Muscle layer of duodenum (tissue), 2 donors: ENCODE results near the gene CEP44.
"Not testable (repeated sequence)": the region's sequence is repeated elsewhere in the genome, so short reads cannot be mapped to it uniquely, and the experiment has no call there.

Experiments used
- H3K27ac ChIP-seq: one replicate; pipeline ENCODE4 v1.7.0; 2013; ENCODE audit warnings: mild to moderate bottlenecking, low read length
- H3K27me3 ChIP-seq: one replicate; pipeline ENCODE4 v1.7.0; 2013; ENCODE audit warnings: low read depth, mild to moderate bottlenecking, control low read depth, low read length
- H3K36me3 ChIP-seq, 2 donors: one replicate each; pipeline ENCODE4 v1.7.0; 2013; ENCODE audit warnings: low read length in 2 of 2, control low read depth in 1 of 2, mild to moderate bottlenecking in 1 of 2; ENCODE audit not compliant: insufficient read depth in 2 of 2, control insufficient read depth in 1 of 2
- H3K4me1 ChIP-seq, 2 donors: one replicate each; pipeline ENCODE4 v1.7.0; 2013; ENCODE audit warnings: low read length in 2 of 2, mild to moderate bottlenecking in 2 of 2, control low read depth in 1 of 2, moderate library complexity in 1 of 2; ENCODE audit not compliant: insufficient read depth in 2 of 2, control insufficient read depth in 1 of 2
- H3K4me3 ChIP-seq, 2 donors: one replicate each; pipeline ENCODE4 v1.7.0; 2013; ENCODE audit warnings: low read length in 2 of 2, low read depth in 1 of 2, mild to moderate bottlenecking in 1 of 2
- H3K9me3 ChIP-seq, 2 donors: one replicate each; pipeline ENCODE4 v1.7.0; 2013; ENCODE audit warnings: low read length in 2 of 2, control low read depth in 1 of 2, mild to moderate bottlenecking in 1 of 2; ENCODE audit not compliant: control insufficient read depth in 1 of 2
- donor health status: healthy.

CEP44 gene

DNA sequence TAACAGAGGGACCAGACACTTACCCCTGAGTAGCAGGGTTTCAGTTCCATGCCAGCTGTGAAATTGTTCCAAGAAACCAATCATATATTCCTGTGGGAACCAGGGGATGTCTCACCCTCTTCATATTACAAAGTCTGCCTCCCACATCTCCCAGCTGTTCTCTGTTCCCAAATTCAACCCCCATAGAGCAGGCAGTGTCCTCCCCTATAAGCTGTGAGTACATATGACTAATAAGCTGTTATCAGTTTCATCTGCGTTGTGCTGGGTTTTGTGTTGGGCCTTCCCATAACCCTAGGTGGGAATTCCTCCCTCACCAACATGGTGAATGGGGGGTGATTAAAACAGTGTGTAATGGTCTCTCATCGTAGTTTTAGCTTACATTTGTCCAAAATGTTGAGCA lies 41.0 kb downstream of the CEP44 start:
- Histone ChIP-seq H3K4me3 (no peak overlapping the region), H3K4me1 (no peaks in the 10 kb centered on the region), H3K27ac (no peak overlapping the region), H3K27me3 (no peaks in the 10 kb centered on the region), H3K9me3 (no peaks in the 10 kb centered on the region), H3K36me3 (no peaks in the 10 kb centered on the region)

DNA sequence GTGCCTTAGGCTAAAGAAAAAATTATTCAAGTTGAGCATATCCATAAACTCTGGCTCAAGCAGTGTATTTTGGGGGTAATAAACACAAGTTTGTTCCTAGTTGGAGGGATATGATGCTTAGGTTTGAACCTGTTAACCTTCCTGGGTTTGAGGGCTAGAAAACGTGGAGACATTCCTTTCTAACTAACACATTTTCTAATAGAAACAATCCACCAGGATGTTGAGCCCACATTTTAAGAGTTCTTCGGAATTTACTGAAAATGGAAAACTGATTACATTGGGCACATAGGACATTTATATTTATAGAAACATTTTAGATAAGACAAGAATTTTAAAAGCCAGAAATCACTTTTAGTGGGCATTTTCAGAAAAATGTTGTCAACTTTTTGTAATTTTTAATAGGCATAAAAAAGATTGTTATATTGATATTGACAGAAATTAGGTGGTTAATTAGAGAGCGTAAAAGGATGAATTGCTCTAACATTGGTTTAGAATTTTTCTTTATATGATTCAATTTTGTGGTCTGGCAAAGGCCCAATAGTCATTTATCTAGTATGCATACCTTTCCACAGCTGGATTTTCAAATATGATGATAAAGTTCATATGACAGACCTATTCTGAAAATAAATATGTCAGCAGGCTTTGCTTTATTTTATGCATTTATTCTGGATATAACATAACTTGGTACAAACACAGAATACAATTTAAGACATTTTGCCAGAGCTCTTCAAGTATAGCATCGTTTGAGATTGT lies 49.2 kb downstream of the CEP44 start:
- Histone ChIP-seq H3K27me3 (no peaks in the 10 kb centered on the region), H3K4me3 (no peak overlapping the region), H3K4me1 (no peaks in the 10 kb centered on the region), H3K36me3 (no peaks in the 10 kb centered on the region), H3K9me3 (no peaks in the 10 kb centered on the region), H3K27ac (no peak overlapping the region)

GRCh38 chr4:174334628-174335027 lies 50.9 kb downstream of the CEP44 start:
- H3K36me3 ChIP-seq: no peaks in the 10 kb centered on the region
- no peaks in the 10 kb centered on the region for H3K4me1 ChIP-seq
- no peaks in the 10 kb centered on the region for H3K9me3 ChIP-seq
- H3K4me3 ChIP-seq: no peak overlapping the region
- H3K27me3 ChIP-seq: no peaks in the 10 kb centered on the region
- no peak overlapping the region for H3K27ac ChIP-seq

DNA sequence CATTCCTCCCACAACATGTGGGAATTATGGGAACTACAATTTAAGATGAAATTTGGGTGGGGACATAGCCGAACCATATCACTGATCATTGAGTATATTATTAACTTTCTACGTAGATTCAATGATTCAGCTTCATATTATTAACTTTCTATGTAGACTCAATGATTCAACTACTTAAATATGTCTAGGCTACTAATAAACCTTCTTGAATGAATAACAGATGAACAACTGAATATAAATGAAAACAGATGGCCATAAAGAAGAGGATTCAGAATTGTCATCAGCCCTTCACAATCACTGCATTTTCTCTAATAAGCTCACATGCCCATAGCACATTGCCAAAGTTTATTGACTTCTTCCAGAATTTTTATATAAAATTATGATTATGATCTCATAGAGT lies 57.0 kb downstream of the CEP44 start:
- no peaks in the 10 kb centered on the region for H3K4me1 ChIP-seq
- no peak overlapping the region for H3K27ac ChIP-seq
- H3K36me3 ChIP-seq: no peaks in the 10 kb centered on the region
- H3K27me3 ChIP-seq: no peaks in the 10 kb centered on the region
- H3K4me3 ChIP-seq: no peak overlapping the region
- H3K9me3 ChIP-seq: no peaks in the 10 kb centered on the region

- Histone ChIP-seq H3K27ac (no peak overlapping the region), H3K27me3 (no peaks in the 10 kb centered on the region), H3K36me3 (peaks cover 0 to 4% of the 10 kb centered on the region in 2 donors), H3K4me3 (no peak overlapping the region), H3K9me3 (peaks cover 0 to 4% of the 10 kb centered on the region in 2 donors), H3K4me1 (no peaks in the 10 kb centered on the region)
Observed at GRCh38 chr4:174349156-174349555, 65.4 kb downstream of the CEP44 start.

- Histone ChIP-seq H3K36me3 (peaks cover 0 to 4% of the 10 kb centered on the region in 2 donors), H3K4me1 (no peaks in the 10 kb centered on the region), H3K27ac (no peak overlapping the region), H3K9me3 (peaks cover 0 to 4% of the 10 kb centered on the region in 2 donors), H3K27me3 (no peaks in the 10 kb centered on the region), H3K4me3 (no peak overlapping the region)
Observed at GRCh38 chr4:174352061-174352819, 68.5 kb downstream of the CEP44 start.

GRCh38 chr4:174357321-174357720 lies 73.6 kb downstream of the CEP44 start:
- no peaks in the 10 kb centered on the region for H3K36me3 ChIP-seq
- no peaks in the 10 kb centered on the region for H3K9me3 ChIP-seq
- H3K4me3 ChIP-seq: no peak overlapping the region
- H3K27me3 ChIP-seq: no peaks in the 10 kb centered on the region
- no peaks in the 10 kb centered on the region for H3K4me1 ChIP-seq
- H3K27ac ChIP-seq: no peak overlapping the region

DNA sequence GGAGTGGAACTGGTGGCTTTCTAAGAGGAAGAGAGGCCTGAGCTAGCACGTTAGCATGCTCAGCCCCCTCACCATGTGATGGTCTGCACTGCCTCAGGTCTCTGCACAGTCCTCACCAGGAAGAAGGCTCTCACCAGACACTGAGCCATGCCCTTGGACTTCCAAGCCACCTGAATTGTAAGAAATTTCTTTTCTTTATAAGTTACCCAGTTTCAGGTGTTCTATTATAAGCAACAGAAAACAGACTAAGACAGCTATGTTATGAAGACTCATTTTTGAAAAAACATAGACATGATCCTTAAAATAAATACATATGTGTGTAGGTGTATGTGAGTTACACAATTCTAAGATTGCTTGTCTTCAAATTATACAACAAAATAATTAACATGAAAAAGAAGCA lies 74.7 kb downstream of the CEP44 start:
- H3K36me3 ChIP-seq: no peaks in the 10 kb centered on the region

DNA sequence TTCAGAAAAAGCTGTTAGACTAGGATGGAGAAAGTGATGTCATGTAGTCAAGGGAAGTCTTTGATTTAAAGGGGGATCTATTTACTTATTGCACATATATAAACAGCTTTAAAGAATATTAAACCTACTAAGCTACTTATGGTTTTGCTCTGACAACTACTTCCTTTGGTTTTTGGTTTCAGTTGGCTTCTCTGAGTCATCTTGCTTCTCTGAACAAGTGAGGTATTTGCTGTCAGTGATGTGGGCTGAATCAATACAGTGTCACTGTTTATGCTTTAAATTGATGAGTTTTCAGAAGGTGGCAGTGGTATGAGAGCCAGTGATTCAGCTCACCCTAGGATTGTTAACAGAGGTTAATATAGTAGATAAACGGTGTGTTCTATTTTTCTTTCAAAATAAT lies 75.1 kb downstream of the CEP44 start:
- Histone ChIP-seq H3K27me3 (no peaks in the 10 kb centered on the region), H3K36me3 (no peaks in the 10 kb centered on the region), H3K4me1 (no peaks in the 10 kb centered on the region), H3K27ac (no peak overlapping the region), H3K4me3 (no peak overlapping the region), H3K9me3 (no peaks in the 10 kb centered on the region)

More for the DNA sequence above, 74.7 kb downstream of the CEP44 start:
- H3K9me3 ChIP-seq: no peaks in the 10 kb centered on the region
- no peak overlapping the region for H3K4me3 ChIP-seq
- no peaks in the 10 kb centered on the region for H3K27me3 ChIP-seq
- H3K4me1 ChIP-seq: no peaks in the 10 kb centered on the region
- no peak overlapping the region for H3K27ac ChIP-seq

DNA sequence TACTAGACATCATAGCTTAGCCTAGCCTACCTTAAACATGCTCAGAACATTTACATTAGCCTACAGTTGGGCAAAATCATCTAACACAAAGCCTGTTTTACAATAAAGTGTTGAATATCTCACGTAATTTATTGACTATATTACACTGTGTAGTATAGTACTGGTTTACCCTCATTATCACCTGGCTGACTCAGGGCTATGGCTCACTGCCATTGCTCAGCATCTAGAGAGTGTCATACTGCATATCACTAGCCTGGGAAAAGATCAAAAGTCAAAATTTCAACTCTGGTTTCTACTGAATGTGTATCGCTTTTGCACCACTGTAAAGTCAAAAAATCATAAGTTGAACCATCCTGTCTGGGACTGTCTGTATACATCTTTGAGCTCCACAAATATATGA lies 78.6 kb downstream of the CEP44 start:
- Histone ChIP-seq H3K27ac (no peak overlapping the region), H3K9me3 (no peaks in the 10 kb centered on the region), H3K4me3 (no peak overlapping the region), H3K36me3 (no peaks in the 10 kb centered on the region), H3K27me3 (no peaks in the 10 kb centered on the region), H3K4me1 (no peaks in the 10 kb centered on the region)

DNA sequence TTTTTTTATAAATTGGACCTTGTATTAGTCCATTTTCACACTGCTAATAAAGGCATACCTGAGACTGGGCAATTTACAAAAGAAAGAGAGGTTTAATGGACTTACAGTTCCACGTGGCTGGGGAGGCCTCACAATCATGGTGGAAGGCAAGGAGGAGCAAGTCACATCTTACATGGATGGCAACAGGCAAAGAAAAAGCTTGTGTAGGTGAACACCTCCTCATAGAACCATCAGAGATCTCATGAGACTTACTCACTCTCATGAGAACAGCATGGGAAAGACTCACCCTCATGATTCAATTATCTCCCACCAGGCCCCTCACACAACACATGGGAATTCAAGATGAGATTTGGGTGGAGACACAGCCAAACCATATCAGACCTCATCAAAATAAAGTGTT lies 80.1 kb downstream of the CEP44 start:
- not testable (repeated sequence) for H3K9me3 ChIP-seq, H3K27me3 ChIP-seq, H3K27ac ChIP-seq, H3K36me3 ChIP-seq, H3K4me1 ChIP-seq, H3K4me3 ChIP-seq
